ENCODE data around the gene TAF3.

Gene TAF3

GRCh38 chr10:7945469-7946187, 127.3 kb downstream of the TAF3 start:
- no peak overlapping the region for H3K4me2 ChIP-seq (ENCODE audit: low read depth, low read length, poor library complexity, severe bottlenecking)

DNA sequence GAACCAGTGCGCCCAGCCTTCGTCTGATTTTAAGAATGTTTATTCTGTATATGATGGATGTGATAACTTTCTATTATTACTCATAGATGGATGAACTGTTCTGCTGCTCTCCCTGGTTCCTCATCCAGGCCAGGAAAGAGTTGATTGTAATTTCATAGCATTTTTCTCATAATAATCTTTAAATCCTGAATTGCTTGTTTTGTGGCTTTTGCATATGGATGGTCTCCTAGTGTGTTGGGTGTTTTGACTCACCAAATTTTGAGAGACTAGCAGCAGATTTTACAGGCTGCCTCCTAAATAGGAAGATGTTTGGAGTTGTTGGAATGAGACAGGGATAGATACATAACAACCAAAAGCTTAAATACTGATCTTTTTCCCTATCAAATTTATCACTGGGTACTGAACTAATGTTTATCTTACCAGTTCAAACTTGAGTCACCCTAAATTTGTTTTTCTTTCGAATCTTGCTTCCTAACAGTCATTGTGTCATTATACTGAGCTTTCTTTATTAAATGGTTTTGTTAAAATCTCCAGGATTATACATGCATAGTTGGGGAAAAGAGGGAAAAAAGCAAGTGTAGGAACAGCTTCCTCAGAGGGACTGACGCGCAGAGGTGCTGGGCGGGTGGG, 130.2 kb downstream of the TAF3 start:
- Histone ChIP-seq H3K36me3 (ENCODE audit: low read length) (no peaks in the 10 kb centered on the region), H3K9me3 (ENCODE audit: insufficient read depth, low read length) (no peaks in the 10 kb centered on the region), H3K4me3 (ENCODE audit: insufficient read depth, low read length, poor library complexity, severe bottlenecking) (no peak overlapping the region), H3K9ac (ENCODE audit: low read length) (no peak overlapping the region), H3K9me2 (replicated peaks; ENCODE audit: insufficient read depth, low read length) (no peaks in the 10 kb centered on the region), H4K20me1 (ENCODE audit: low read depth, low read length) (no peaks in the 10 kb centered on the region), H3K79me2 (ENCODE audit: insufficient read depth, low read length) (no peaks in the 10 kb centered on the region), H3F3A (ENCODE audit: insufficient read depth) (no peaks in the 10 kb centered on the region), H3K27me3 (ENCODE audit: low read length) (no peaks in the 10 kb centered on the region), H2AFZ (ENCODE audit: low read depth, low read length, severe bottlenecking) (no peak overlapping the region), H3K27ac (ENCODE audit: low read depth, low read length) (no peak overlapping the region), H3K4me2 (ENCODE audit: low read depth, low read length, poor library complexity, severe bottlenecking) (no peak overlapping the region)
- TF ChIP-seq, protein P1, sequence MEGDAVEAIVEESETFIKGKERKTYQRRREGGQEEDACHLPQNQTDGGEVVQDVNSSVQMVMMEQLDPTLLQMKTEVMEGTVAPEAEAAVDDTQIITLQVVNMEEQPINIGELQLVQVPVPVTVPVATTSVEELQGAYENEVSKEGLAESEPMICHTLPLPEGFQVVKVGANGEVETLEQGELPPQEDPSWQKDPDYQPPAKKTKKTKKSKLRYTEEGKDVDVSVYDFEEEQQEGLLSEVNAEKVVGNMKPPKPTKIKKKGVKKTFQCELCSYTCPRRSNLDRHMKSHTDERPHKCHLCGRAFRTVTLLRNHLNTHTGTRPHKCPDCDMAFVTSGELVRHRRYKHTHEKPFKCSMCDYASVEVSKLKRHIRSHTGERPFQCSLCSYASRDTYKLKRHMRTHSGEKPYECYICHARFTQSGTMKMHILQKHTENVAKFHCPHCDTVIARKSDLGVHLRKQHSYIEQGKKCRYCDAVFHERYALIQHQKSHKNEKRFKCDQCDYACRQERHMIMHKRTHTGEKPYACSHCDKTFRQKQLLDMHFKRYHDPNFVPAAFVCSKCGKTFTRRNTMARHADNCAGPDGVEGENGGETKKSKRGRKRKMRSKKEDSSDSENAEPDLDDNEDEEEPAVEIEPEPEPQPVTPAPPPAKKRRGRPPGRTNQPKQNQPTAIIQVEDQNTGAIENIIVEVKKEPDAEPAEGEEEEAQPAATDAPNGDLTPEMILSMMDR (IDR thresholded peaks at IDR 0.05; ENCODE audit: insufficient read depth, low read length, poor library complexity, severe bottlenecking): no peak

More at GRCh38 chr10:7945469-7946187, 127.3 kb downstream of the TAF3 start:
- TF ChIP-seq EZH2phosphoT487 (conservative IDR thresholded peaks at IDR 0.05; ENCODE audit: low read length): no peak
- TF ChIP-seq, protein P1 (IDR thresholded peaks at IDR 0.05; ENCODE audit: insufficient read depth, low read length, poor library complexity, severe bottlenecking): no peak
- Histone ChIP-seq H3K4me3 (ENCODE audit: insufficient read depth, low read length, poor library complexity, severe bottlenecking) (no peak overlapping the region), H3K27ac (ENCODE audit: low read depth, low read length) (no peak overlapping the region), H3K79me2 (ENCODE audit: insufficient read depth, low read length) (no peaks in the 10 kb centered on the region), H3K36me3 (ENCODE audit: low read length) (no peaks in the 10 kb centered on the region), H3F3A (ENCODE audit: insufficient read depth) (no peaks in the 10 kb centered on the region), H4K20me1 (ENCODE audit: low read depth, low read length) (no peaks in the 10 kb centered on the region), H3K9me3 (ENCODE audit: insufficient read depth, low read length) (no peaks in the 10 kb centered on the region), H2AFZ (ENCODE audit: low read depth, low read length, severe bottlenecking) (no peak overlapping the region), H3K9ac (ENCODE audit: low read length) (no peak overlapping the region), H3K9me2 (replicated peaks; ENCODE audit: insufficient read depth, low read length) (no peaks in the 10 kb centered on the region), H3K27me3 (ENCODE audit: low read length) (no peaks in the 10 kb centered on the region)

DNA sequence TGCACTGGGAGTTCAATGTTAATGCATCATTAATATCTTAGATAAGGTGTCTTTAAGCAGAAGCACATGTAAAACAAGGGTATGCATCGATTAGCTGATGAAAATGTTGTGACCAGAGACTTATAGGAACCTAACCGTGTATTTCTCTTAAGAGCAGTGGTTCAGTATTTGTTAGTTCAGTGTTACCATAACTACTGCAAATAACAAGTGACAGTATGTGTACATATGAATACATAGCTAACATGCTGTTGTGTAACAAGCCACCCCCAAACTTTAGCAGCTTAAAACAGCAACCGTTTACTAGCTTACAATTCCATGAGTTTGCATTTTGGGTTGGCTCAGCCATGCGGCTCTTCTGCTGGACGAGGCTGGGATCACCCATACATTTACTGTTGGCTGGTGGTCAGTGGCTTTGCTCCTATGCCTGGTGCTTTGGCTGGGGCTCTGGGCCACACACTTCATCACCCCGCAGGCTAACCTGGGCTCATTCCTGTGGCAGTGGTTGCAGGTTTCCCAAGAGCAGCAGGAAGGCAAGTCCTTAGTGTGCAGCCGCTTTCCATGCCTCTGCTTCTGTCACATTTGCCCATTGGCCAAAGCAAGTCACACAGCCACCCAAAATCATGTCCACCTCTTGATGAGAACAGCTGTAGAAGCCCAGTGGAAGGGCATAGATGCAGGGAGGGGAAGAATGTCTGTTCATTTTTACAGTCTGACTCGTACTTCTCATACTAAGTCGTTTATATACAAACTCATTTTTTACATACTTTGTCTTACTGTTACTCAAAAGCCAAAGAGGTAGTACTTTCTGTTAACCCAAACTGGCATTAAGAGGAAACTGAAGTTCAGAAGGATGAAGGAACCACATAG, 132.9 kb downstream of the TAF3 start:
- no peaks in the 10 kb centered on the region for H3K36me3 ChIP-seq (ENCODE audit: low read length)
- no peak overlapping the region for H3K27ac ChIP-seq (ENCODE audit: low read depth, low read length)
- TF ChIP-seq, protein P1 (IDR thresholded peaks at IDR 0.05; ENCODE audit: insufficient read depth, low read length, poor library complexity, severe bottlenecking): no peak
- no peak for TF ChIP-seq EZH2phosphoT487 (conservative IDR thresholded peaks at IDR 0.05; ENCODE audit: low read length)
- H2AFZ ChIP-seq (ENCODE audit: low read depth, low read length, severe bottlenecking): no peak overlapping the region
- no peak overlapping the region for H3K4me3 ChIP-seq (ENCODE audit: insufficient read depth, low read length, poor library complexity, severe bottlenecking)
- H3K9me2 ChIP-seq (replicated peaks; ENCODE audit: insufficient read depth, low read length): no peaks in the 10 kb centered on the region
- no peak overlapping the region for H3K9ac ChIP-seq (ENCODE audit: low read length)
- H4K20me1 ChIP-seq (ENCODE audit: low read depth, low read length): no peaks in the 10 kb centered on the region
- H3F3A ChIP-seq (ENCODE audit: insufficient read depth): no peaks in the 10 kb centered on the region
- no peaks in the 10 kb centered on the region for H3K27me3 ChIP-seq (ENCODE audit: low read length)
- no peak overlapping the region for H3K4me2 ChIP-seq (ENCODE audit: low read depth, low read length, poor library complexity, severe bottlenecking)
- no peaks in the 10 kb centered on the region for H3K79me2 ChIP-seq (ENCODE audit: insufficient read depth, low read length)
- H3K9me3 ChIP-seq (ENCODE audit: insufficient read depth, low read length): no peaks in the 10 kb centered on the region

Data from SU-DHL-6 (cell line).